Lower leg skin (tissue), 3 donors: ENCODE results near the gene SDHAF2.

Experiments used
- POLR2A ChIP-seq, 2 donors: fragments of 450-650 bp; IDR thresholded peaks; one replicate each; pipeline ENCODE4 v1.6.1; 2016 to 2017; ENCODE audit warnings: antibody characterized with exemption in 2 of 2, mild to moderate bottlenecking in 1 of 2, moderate library complexity in 1 of 2
- TF ChIP-seq, protein P1 (sequence below), 3 donors: fragments of 450-650 bp; IDR thresholded peaks; one replicate each; pipeline ENCODE4 v1.5.1; 2016; ENCODE audit warnings: antibody characterized with exemption in 3 of 3, mild to moderate bottlenecking in 3 of 3, moderate library complexity in 2 of 3

GRCh38 chr11:61392981-61393595, 36.8 kb upstream of the SDHAF2 start:
- TF ChIP-seq, protein P1, sequence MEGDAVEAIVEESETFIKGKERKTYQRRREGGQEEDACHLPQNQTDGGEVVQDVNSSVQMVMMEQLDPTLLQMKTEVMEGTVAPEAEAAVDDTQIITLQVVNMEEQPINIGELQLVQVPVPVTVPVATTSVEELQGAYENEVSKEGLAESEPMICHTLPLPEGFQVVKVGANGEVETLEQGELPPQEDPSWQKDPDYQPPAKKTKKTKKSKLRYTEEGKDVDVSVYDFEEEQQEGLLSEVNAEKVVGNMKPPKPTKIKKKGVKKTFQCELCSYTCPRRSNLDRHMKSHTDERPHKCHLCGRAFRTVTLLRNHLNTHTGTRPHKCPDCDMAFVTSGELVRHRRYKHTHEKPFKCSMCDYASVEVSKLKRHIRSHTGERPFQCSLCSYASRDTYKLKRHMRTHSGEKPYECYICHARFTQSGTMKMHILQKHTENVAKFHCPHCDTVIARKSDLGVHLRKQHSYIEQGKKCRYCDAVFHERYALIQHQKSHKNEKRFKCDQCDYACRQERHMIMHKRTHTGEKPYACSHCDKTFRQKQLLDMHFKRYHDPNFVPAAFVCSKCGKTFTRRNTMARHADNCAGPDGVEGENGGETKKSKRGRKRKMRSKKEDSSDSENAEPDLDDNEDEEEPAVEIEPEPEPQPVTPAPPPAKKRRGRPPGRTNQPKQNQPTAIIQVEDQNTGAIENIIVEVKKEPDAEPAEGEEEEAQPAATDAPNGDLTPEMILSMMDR (IDR thresholded peaks at IDR 0.05): no peak
- TF ChIP-seq POLR2A (IDR thresholded peaks at IDR 0.05): no peak
